ENCODE results near the gene CEP112. TPM values are rescaled to one million over a fixed set of nuclear protein-coding genes. Genes with fewer than 3 reads are reported as not detected.

Gene CEP112
- total and polyA plus RNA-seq, 2 of the 8 experiments (the other 6 are each of a cell fraction or from before 2014, with no cell fraction given): 0.62 to 3.1 TPM

DNA sequence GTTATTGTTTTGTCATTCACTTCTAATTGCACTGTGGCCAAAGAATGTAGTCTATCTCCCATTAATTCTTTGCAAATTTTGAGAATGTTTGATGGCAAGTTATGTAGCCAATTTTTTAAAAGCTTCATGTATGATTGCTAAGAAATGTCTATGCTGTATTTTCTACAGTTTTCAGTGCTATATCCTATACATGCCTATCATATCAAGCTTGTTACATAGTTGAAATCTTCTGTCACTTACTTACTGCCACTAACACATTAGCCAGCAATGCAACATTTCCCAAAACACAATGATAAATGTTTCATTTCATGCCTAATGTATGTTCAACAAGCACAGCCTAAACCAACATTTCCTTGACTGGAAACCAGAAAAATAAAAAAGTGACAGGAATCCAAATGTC is 338.1 kb downstream of the CEP112 start:
- Histone ChIP-seq H3K4me1 (replicated peaks in 1 of 4; ENCODE audit: control insufficient read depth in 3 of 4, insufficient read depth in 4 of 4, low read length in 3 of 4) (no peaks in the 10 kb centered on the region), H4K8ac (ENCODE audit: extremely low read depth, insufficient read depth, low read length) (no peak overlapping the region), H3K9me3 (ENCODE audit: insufficient read depth in 2 of 2, low read depth in 1 of 2, low read length in 1 of 2) (no peaks in the 10 kb centered on the region), H3K9ac (replicated peaks in 1 of 4; ENCODE audit: extremely low read depth in 1 of 4, low read depth in 3 of 4, low read length in 3 of 4) (no peak overlapping the region), H3K23me2 (ENCODE audit: low read depth, low read length) (no peaks in the 10 kb centered on the region), H2BK20ac (ENCODE audit: low read length) (no peak overlapping the region), H3K79me2 (ENCODE audit: control insufficient read depth in 1 of 2, insufficient read depth in 2 of 2, low read length in 2 of 2) (no peaks in the 10 kb centered on the region), H3K79me1 (ENCODE audit: low read depth, low read length) (no peaks in the 10 kb centered on the region), H4K91ac (replicated peaks; ENCODE audit: insufficient read length, low read length) (no peak overlapping the region), H2AFZ (ENCODE audit: low read length) (no peak overlapping the region), H2BK120ac (replicated peaks; ENCODE audit: low read depth, low read length) (no peak overlapping the region), H2AK5ac (ENCODE audit: low read depth, low read length) (no peak overlapping the region), H2BK15ac (ENCODE audit: low read length) (no peak overlapping the region), H4K5ac (ENCODE audit: insufficient read length, low read depth, low read length) (no peak overlapping the region), H3K27ac (ENCODE audit: low read depth, low read length) (no peak overlapping the region), H3K14ac (ENCODE audit: insufficient read length) (no peak overlapping the region), H2BK12ac (ENCODE audit: low read depth, low read length) (no peak overlapping the region), H3K56ac (replicated peaks; ENCODE audit: insufficient read length, low read depth, low read length) (no peak overlapping the region), H3K4ac (replicated peaks; ENCODE audit: insufficient read length, low read depth, low read length) (no peak overlapping the region), H3K23ac (ENCODE audit: insufficient read length) (no peak overlapping the region), H4K20me1 (replicated peaks in 1 of 2; ENCODE audit: control insufficient read depth in 1 of 2, insufficient read depth in 2 of 2, low read length in 2 of 2) (no peaks in the 10 kb centered on the region), H3K27me3 (replicated peaks in 1 of 4; ENCODE audit: control insufficient read depth in 3 of 4, extremely low read depth in 1 of 4, insufficient read depth in 3 of 4, low read length in 3 of 4) (no peaks in the 10 kb centered on the region), H2BK5ac (ENCODE audit: low read depth, low read length) (no peak overlapping the region), H3K36me3 (ENCODE audit: control insufficient read depth in 2 of 4, insufficient read depth in 4 of 4, low read length in 3 of 4) (no peaks in the 10 kb centered on the region), H3K4me3 (ENCODE audit: extremely low read depth in 1 of 4, insufficient read depth in 2 of 4, low read depth in 3 of 4, low read length in 4 of 4) (no peak overlapping the region), H3K4me2 (ENCODE audit: insufficient read depth in 1 of 2, low read depth in 2 of 2, low read length in 2 of 2) (no peak overlapping the region), H3K18ac (ENCODE audit: extremely low read depth, low read length) (no peak overlapping the region)
- no peak for FAIRE-seq
- DNase-seq (ENCODE audit: low read depth in 1 of 2, low spot score in 2 of 2): no peak
- ChIA-PET POLR2A (ENCODE audit: partially characterized antibody) (no interaction called here), CTCF (ENCODE audit: partially characterized antibody) (interaction anchor here (0.6 kb wide), 1 partner anchor 244 kb away, joined by 3 read pairs; no protein-coding TSS in a partner anchor)
- TF ChIP-seq SIRT6 (IDR thresholded peaks at IDR 0.05; ENCODE audit: low read length) (no peak), TEAD4 (IDR thresholded peaks at IDR 0.05; ENCODE audit: low read depth, low read length) (no peak), EGR1 (IDR thresholded peaks at IDR 0.05; ENCODE audit: borderline replicate concordance, low read depth, low read length) (no peak), RBBP5 (IDR thresholded peaks at IDR 0.05; ENCODE audit: borderline replicate concordance, low read depth, low read length) (no peak), ASH2L (IDR thresholded peaks at IDR 0.05; ENCODE audit: low read length) (no peak), KDM4A (IDR thresholded peaks at IDR 0.05; ENCODE audit: low read depth, low read length, severe bottlenecking) (no peak), CHD2 (IDR thresholded peaks at IDR 0.05; ENCODE audit: low read length) (no peak), POLR2A (IDR thresholded peaks at IDR 0.05; ENCODE audit: control extremely low read depth in 1 of 2, low read depth in 2 of 2, low read length in 2 of 2) (no peak)
- TF ChIP-seq, protein P1, sequence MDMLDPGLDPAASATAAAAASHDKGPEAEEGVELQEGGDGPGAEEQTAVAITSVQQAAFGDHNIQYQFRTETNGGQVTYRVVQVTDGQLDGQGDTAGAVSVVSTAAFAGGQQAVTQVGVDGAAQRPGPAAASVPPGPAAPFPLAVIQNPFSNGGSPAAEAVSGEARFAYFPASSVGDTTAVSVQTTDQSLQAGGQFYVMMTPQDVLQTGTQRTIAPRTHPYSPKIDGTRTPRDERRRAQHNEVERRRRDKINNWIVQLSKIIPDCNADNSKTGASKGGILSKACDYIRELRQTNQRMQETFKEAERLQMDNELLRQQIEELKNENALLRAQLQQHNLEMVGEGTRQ (IDR thresholded peaks at IDR 0.05; ENCODE audit: low read length): no peak

Measured in H1 (cell line).